Neural crest cell (in vitro differentiated cells): ENCODE data around the gene XPO6. TPM values are rescaled to one million over a fixed set of nuclear protein-coding genes. Genes with fewer than 3 reads are reported as not detected.

ENCODE experiments used
- DNase-seq: peaks from one replicate; pipeline ENCODE4 v3.0.0; 2021; ENCODE audit warnings: low read depth, mixed read lengths, low spot score
- H3K27ac Mint-ChIP-seq: one replicate; pipeline ENCODE4 v1.8.0; 2021; ENCODE audit warnings: mild to moderate bottlenecking, mixed read lengths; ENCODE audit not compliant: unreplicated experiment
- H3K27me3 Mint-ChIP-seq: 2 replicates; pipeline ENCODE4 v1.8.0; 2021; ENCODE audit warnings: low read depth, mild to moderate bottlenecking, mixed read lengths
- H3K36me3 Mint-ChIP-seq: 2 replicates; pipeline ENCODE4 v1.8.0; 2021; ENCODE audit warnings: low read depth, mild to moderate bottlenecking, mixed read lengths
- H3K4me1 Mint-ChIP-seq: 2 replicates; pipeline ENCODE4 v1.8.0; 2021; ENCODE audit warnings: mixed read lengths
- H3K4me3 Mint-ChIP-seq: one replicate; pipeline ENCODE4 v1.8.0; 2021; ENCODE audit warnings: mild to moderate bottlenecking, mixed read lengths
- H3K9me3 Mint-ChIP-seq: 2 replicates; pipeline ENCODE4 v1.8.0; 2021; ENCODE audit warnings: mixed read lengths
- total RNA-seq: library from RNA; stranded (reverse); gene quantifications from 2 replicates; pipeline ENCODE4 v1.2.1, GENCODE V29; 2021
- TF ChIP-seq, protein P1 (sequence below): fragments of 200-600 bp; sonication (generic); conservative IDR thresholded peaks from 2 replicates; pipeline ENCODE4 v1.5.0; 2021; ENCODE audit warnings: antibody characterized with exemption, mild to moderate bottlenecking

Gene XPO6
- total RNA-seq, 1 donor from 2014 or later: 146 TPM

DNA sequence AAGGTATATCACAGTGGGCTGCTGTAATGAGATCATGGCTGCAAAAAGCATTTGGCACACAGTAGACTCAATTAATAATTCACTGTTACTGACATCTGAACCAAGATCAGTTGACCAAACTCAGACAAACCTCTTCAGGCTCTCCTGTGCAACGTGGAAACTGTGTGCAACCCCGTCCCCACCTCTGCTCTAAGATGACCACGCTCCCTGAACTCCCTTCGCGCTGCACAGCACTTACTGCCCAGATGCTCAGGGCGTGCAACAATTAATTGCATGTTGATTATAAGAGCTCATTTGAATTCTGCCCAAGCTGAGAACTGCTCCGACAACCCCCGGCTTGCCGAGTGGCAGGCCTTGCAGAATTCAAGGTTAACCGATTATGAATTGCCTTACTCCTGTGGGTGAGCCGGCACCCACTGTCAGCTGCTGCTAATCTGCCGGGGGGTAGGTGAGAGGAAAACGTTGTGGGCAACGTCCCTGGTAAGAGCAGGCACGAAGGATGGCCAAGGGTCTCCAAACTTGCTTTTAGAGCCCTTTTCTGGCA lies 147.0 kb downstream of the XPO6 start:
- Mint-ChIP-seq H3K27ac (no peak overlapping the region), H3K4me3 (peak overlapping the region; percentile 53), H3K36me3 (no peaks in the 10 kb centered on the region), H3K27me3 (peaks cover 83% of the 10 kb centered on the region), H3K9me3 (no peaks in the 10 kb centered on the region), H3K4me1 (peaks cover 2% of the 10 kb centered on the region)
- TF ChIP-seq, protein P1, sequence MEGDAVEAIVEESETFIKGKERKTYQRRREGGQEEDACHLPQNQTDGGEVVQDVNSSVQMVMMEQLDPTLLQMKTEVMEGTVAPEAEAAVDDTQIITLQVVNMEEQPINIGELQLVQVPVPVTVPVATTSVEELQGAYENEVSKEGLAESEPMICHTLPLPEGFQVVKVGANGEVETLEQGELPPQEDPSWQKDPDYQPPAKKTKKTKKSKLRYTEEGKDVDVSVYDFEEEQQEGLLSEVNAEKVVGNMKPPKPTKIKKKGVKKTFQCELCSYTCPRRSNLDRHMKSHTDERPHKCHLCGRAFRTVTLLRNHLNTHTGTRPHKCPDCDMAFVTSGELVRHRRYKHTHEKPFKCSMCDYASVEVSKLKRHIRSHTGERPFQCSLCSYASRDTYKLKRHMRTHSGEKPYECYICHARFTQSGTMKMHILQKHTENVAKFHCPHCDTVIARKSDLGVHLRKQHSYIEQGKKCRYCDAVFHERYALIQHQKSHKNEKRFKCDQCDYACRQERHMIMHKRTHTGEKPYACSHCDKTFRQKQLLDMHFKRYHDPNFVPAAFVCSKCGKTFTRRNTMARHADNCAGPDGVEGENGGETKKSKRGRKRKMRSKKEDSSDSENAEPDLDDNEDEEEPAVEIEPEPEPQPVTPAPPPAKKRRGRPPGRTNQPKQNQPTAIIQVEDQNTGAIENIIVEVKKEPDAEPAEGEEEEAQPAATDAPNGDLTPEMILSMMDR: no peak
- no peak for DNase-seq

- H3K36me3 Mint-ChIP-seq: no peaks in the 10 kb centered on the region
- peaks cover 5% of the 10 kb centered on the region for H3K4me1 Mint-ChIP-seq
- TF ChIP-seq, protein P1: no peak
- no peak overlapping the region for H3K4me3 Mint-ChIP-seq
- no peaks in the 10 kb centered on the region for H3K9me3 Mint-ChIP-seq
- DNase-seq: no peak
- no peak overlapping the region for H3K27ac Mint-ChIP-seq
- peaks cover 88% of the 10 kb centered on the region for H3K27me3 Mint-ChIP-seq
Observed at GRCh38 chr16:28064150-28064549, 147.6 kb downstream of the XPO6 start.

DNA sequence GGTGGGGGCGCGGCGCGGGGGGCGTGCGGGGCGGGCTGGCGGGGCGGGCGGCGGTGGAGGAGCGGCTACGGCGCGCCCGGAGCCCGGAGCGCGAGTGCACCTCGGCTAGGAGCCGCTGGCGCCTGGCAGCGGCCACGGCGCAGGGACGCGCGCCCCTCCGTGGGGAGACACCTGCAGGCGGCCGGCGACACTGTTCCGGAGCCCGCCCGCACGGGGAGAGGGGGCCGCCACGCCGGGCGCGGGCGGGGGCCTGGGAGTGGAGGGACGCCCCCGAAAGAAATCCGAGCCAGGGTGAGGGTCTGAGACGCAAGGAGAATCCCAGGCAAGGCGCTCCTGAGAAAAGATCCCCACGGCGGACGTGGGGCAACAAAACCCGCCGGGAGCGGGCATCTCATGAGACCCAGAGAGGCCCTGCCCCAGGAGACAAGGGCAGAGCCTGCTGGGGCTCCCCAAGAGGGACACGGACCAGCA lies 148.1 kb downstream of the XPO6 start, which contains the start of gene GSG1L:
GSG1L (minus strand) TSS at position 124 of the 471 bp plus-strand sequence. CDS start 290 bp downstream, outside the sequence.
- no peak for DNase-seq
- no peaks in the 10 kb centered on the region for H3K36me3 Mint-ChIP-seq
- no peak within 1 kb of the TSS for H3K27ac Mint-ChIP-seq
- no peak within 1 kb of the TSS for H3K4me3 Mint-ChIP-seq
- peaks cover 5% of the 10 kb centered on the region for H3K4me1 Mint-ChIP-seq
- H3K27me3 Mint-ChIP-seq: peaks cover 88% of the 10 kb centered on the region
- no peaks in the 10 kb centered on the region for H3K9me3 Mint-ChIP-seq
- TF ChIP-seq, protein P1: peak; percentile 48

- peaks cover 5% of the 10 kb centered on the region for H3K4me1 Mint-ChIP-seq
- TF ChIP-seq, protein P1: no peak
- H3K9me3 Mint-ChIP-seq: no peaks in the 10 kb centered on the region
- H3K4me3 Mint-ChIP-seq: no peak overlapping the region
- no peaks in the 10 kb centered on the region for H3K36me3 Mint-ChIP-seq
- H3K27ac Mint-ChIP-seq: no peak overlapping the region
- DNase-seq: no peak
- peaks cover 90% of the 10 kb centered on the region for H3K27me3 Mint-ChIP-seq
Observed at GRCh38 chr16:28062847-28063521, 148.8 kb downstream of the XPO6 start.

DNA sequence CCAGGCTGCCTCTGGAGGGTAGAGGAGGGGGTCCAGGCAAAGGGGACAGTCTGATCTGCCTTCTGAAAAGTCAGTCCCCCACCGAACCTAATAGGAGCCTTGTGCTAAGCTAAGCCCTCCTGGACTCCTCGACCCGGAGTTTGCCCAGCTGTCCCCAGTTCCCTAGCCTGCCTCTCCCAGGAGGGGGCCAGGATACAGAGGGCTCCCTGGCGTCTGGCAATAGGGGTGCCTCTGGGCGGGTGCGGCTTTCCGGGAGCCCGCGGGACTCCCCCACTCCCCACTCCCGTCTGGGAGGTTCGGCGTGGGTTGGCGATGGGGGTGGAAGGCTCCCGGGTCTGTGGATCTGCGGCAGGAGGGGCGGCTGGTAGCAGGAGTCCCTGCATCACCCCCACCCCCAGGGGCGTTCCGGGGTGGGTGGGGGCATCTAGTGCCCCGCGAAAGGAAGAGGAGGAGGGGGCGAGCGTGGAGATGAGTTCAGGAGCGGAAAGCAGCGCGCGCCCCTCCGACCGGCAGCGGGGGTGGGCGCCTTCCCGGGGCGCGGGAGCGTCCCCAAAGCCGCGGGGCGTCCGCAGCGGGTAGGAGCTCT lies 149.4 kb downstream of the XPO6 start:
- Mint-ChIP-seq H3K9me3 (no peaks in the 10 kb centered on the region), H3K27me3 (peaks cover 90% of the 10 kb centered on the region), H3K36me3 (no peaks in the 10 kb centered on the region), H3K4me3 (no peak overlapping the region), H3K4me1 (peaks cover 5% of the 10 kb centered on the region), H3K27ac (no peak overlapping the region)
- DNase-seq: no peak
- TF ChIP-seq, protein P1: no peak
